Measurements from ENCODE around the gene P3R3URF. TPM values are rescaled to one million over a fixed set of nuclear protein-coding genes. Genes with fewer than 3 reads are reported as not detected.

The P3R3URF gene
- total and polyA plus RNA-seq, 4 donors, result not detected

DNA sequence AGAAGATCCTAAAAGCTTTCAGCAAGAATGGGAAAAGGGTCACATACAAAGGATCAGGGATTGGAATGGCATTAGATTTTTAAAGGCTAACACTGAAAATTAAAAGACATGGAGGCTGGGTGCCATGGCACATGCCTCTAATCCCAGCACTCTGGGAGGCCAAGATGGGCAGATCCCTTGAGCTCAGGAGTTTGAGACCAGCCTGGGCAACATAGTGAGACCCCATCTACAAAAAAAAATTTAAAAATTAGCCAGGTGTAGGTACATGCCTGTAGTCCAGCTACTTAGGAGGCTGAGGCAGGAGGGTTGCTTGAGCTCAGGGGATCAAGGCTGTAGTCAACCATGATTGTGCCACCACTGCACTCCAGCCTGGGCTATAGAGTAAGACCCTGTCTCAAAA is 39.2 kb upstream of the P3R3URF start:
- DNase-seq (no peak), ATAC-seq (ENCODE audit: low FRiP score) (no peak)
- H3K36me3 ChIP-seq (ENCODE audit: control insufficient read depth in 1 of 2, insufficient read depth in 2 of 2, low read length in 1 of 2), result peaks cover 0 to 3% of the 10 kb centered on the region in 2 donors
- H3K4me1 ChIP-seq (ENCODE audit: control insufficient read depth in 1 of 2, insufficient read depth in 2 of 2, low read length in 2 of 2), result no peaks in the 10 kb centered on the region
- no peaks in the 10 kb centered on the region for H3K9me3 ChIP-seq (ENCODE audit: control insufficient read depth, low read length)
- H3K27ac ChIP-seq (ENCODE audit: low read depth in 1 of 2, low read length in 2 of 2), result no peak overlapping the region
- no peak overlapping the region for H3K4me3 ChIP-seq (ENCODE audit: low read length in 2 of 2)
- no peaks in the 10 kb centered on the region for H3K27me3 ChIP-seq (ENCODE audit: control insufficient read depth in 1 of 2, insufficient read depth in 2 of 2, low read length in 1 of 2)
- intact Hi-C loops (cut with DNase I), result no loop called here

DNA sequence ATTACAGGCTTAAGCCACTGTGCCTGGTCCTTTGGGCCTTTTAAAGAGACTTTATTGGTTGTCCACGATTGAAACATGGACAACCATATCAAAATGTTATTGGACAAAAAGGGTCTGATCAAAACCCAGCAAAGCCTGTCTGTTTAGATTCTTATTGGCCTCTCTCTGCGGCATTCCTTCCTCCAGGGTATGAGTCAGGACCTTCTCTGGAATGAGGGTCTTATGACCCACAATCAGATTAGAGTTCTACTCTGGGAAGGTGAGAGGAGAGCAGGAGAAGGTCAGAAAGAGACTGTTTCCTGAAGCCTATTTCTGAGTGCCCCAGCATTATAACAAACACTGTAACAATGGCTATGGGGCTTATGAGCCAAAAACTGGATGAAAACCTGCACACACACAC is 34.8 kb upstream of the P3R3URF start:
- no peak for ATAC-seq (ENCODE audit: low FRiP score)
- WGBS, 2 donors, result 78% methylated on average over 2 of the region's 2 CpGs
- intact Hi-C loops (cut with DNase I), result no loop called here

DNA sequence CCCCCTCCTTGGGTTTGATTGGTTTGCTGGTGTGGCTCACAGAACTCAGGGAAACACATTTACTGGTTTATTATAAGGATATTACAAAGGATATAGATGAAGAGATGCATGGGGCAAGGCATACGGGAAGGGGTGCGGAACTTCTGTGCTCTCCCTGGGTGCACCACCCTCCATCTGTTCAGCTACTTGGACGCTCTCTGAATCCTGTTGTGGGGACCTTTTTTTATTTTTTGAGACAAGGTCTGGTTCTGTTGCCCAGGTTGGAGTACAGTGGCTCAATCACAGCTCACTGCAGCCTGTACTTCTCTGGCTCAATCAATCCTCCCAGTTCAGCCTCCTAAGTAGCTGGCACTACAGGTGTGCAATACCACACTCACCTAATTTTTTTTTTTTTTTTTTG is 34.3 kb upstream of the P3R3URF start:
- Histone ChIP-seq H3K4me1 (ENCODE audit: control insufficient read depth in 1 of 2, insufficient read depth in 2 of 2, low read length in 2 of 2) (no peaks in the 10 kb centered on the region), H3K4me3 (ENCODE audit: low read length in 2 of 2) (no peak overlapping the region), H3K27me3 (ENCODE audit: control insufficient read depth in 1 of 2, insufficient read depth in 2 of 2, low read length in 1 of 2) (no peaks in the 10 kb centered on the region), H3K27ac (ENCODE audit: low read depth in 1 of 2, low read length in 2 of 2) (no peak overlapping the region), H3K36me3 (ENCODE audit: control insufficient read depth in 1 of 2, insufficient read depth in 2 of 2, low read length in 1 of 2) (no peaks in the 10 kb centered on the region), H3K9me3 (ENCODE audit: control insufficient read depth, low read length) (no peaks in the 10 kb centered on the region)
- intact Hi-C loops (cut with DNase I), result no loop called here
- 92 to 93% methylated on average over 3 of the region's 3 CpGs for WGBS, 2 donors
- DNase-seq, result no peak
- ATAC-seq (ENCODE audit: low FRiP score), result no peak

More for the DNA sequence above, 34.8 kb upstream of the P3R3URF start:
- no peak for DNase-seq
- H3K36me3 ChIP-seq (ENCODE audit: control insufficient read depth in 1 of 2, insufficient read depth in 2 of 2, low read length in 1 of 2), result no peaks in the 10 kb centered on the region
- H3K4me3 ChIP-seq (ENCODE audit: low read length in 2 of 2), result no peak overlapping the region
- H3K27me3 ChIP-seq (ENCODE audit: control insufficient read depth in 1 of 2, insufficient read depth in 2 of 2, low read length in 1 of 2), result no peaks in the 10 kb centered on the region
- H3K27ac ChIP-seq (ENCODE audit: low read depth in 1 of 2, low read length in 2 of 2), result no peak overlapping the region
- H3K4me1 ChIP-seq (ENCODE audit: control insufficient read depth in 1 of 2, insufficient read depth in 2 of 2, low read length in 2 of 2), result no peaks in the 10 kb centered on the region
- no peaks in the 10 kb centered on the region for H3K9me3 ChIP-seq (ENCODE audit: control insufficient read depth, low read length)

DNA sequence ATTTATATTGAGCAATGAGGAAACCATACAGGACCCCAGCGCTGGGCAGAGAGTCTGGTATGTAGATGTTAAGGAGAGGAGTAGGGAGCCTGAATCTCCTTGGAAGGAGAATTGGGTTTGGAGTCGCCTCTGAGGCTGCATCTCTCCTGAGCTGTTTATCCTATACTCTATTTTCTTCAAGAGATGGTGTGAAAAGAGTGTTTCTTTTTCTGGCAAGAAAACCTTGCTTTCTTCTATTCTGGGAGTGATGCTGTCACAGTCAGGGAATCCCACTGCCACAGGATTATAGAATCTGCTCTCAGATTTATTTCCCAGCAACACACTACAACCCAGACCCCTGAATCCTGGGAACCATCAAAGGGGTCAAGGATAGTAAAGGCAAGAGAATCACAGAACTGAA is 30.1 kb upstream of the P3R3URF start:
- peak overlapping the region in 1 of 2 donors; percentile 41 for H3K27ac ChIP-seq (ENCODE audit: low read depth in 1 of 2, low read length in 2 of 2)

DNA sequence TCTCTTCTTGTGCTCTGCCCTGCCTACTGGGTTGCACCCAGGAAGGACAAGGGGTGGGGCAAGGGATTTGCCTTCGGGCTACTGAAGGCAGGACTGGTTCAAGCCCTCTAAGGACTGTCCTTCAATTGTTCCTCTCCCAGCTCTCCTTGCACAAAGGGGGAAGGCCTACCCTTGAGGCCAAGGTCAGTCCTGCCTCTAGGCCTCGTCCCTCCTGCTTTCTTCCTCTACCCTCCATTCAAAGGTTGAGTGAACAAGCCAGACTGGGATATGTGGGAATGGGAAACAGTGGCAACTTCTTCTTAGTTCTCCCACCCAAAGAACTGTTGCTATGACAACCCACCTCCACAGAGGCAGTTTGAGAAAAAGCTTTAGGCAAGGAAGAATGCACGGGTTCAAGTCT is 29.5 kb upstream of the P3R3URF start:
- 9 to 17% methylated on average over 3 of the region's 3 CpGs for WGBS, 2 donors
- no peaks in the 10 kb centered on the region for H3K9me3 ChIP-seq (ENCODE audit: control insufficient read depth, low read length)
- H3K27ac ChIP-seq (ENCODE audit: low read depth in 1 of 2, low read length in 2 of 2), result peak overlapping the region in 1 of 2 donors; percentile 48
- ATAC-seq (ENCODE audit: low FRiP score) (no peak), DNase-seq (no peak)
- H3K36me3 ChIP-seq (ENCODE audit: control insufficient read depth in 1 of 2, insufficient read depth in 2 of 2, low read length in 1 of 2), result no peaks in the 10 kb centered on the region
- no peak overlapping the region for H3K4me3 ChIP-seq (ENCODE audit: low read length in 2 of 2)
- no peaks in the 10 kb centered on the region for H3K4me1 ChIP-seq (ENCODE audit: control insufficient read depth in 1 of 2, insufficient read depth in 2 of 2, low read length in 2 of 2)
- no peaks in the 10 kb centered on the region for H3K27me3 ChIP-seq (ENCODE audit: control insufficient read depth in 1 of 2, insufficient read depth in 2 of 2, low read length in 1 of 2)
- intact Hi-C loops (cut with DNase I), result no loop called here

More for the DNA sequence above, 30.1 kb upstream of the P3R3URF start:
- DNase-seq (no peak), ATAC-seq (ENCODE audit: low FRiP score) (no peak)
- no peaks in the 10 kb centered on the region for H3K27me3 ChIP-seq (ENCODE audit: control insufficient read depth in 1 of 2, insufficient read depth in 2 of 2, low read length in 1 of 2)
- no peaks in the 10 kb centered on the region for H3K4me1 ChIP-seq (ENCODE audit: control insufficient read depth in 1 of 2, insufficient read depth in 2 of 2, low read length in 2 of 2)
- 49 to 55% methylated on average over 2 of the region's 2 CpGs for WGBS, 2 donors
- no peaks in the 10 kb centered on the region for H3K36me3 ChIP-seq (ENCODE audit: control insufficient read depth in 1 of 2, insufficient read depth in 2 of 2, low read length in 1 of 2)
- no peaks in the 10 kb centered on the region for H3K9me3 ChIP-seq (ENCODE audit: control insufficient read depth, low read length)
- H3K4me3 ChIP-seq (ENCODE audit: low read length in 2 of 2), result no peak overlapping the region
- intact Hi-C loops (cut with DNase I), result no loop called here

DNA sequence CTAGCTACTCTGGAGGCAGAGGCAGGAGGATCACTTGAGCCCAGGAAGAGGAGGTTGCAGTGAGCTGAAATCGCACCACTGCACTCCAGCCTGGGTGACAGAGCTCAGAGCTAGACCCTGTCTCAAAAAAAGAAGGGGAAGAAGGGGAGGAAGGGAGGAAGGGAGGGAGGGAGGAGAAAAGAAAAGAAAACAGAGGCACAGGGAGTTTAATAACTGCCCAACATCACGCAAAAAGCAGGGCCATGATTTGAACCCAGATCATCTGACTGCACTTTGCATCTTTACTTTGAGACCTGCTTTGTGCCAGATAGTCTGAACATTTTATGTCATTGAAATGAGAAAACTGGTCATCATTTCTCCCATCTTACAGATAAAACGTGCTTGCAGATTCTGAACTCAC is 28.9 kb upstream of the P3R3URF start:
- Histone ChIP-seq H3K27ac (ENCODE audit: low read depth in 1 of 2, low read length in 2 of 2) (peak overlapping the region in 1 of 2 donors; percentile 22), H3K9me3 (ENCODE audit: control insufficient read depth, low read length) (no peaks in the 10 kb centered on the region), H3K4me3 (ENCODE audit: low read length in 2 of 2) (no peak overlapping the region), H3K27me3 (ENCODE audit: control insufficient read depth in 1 of 2, insufficient read depth in 2 of 2, low read length in 1 of 2) (no peaks in the 10 kb centered on the region), H3K36me3 (ENCODE audit: control insufficient read depth in 1 of 2, insufficient read depth in 2 of 2, low read length in 1 of 2) (no peaks in the 10 kb centered on the region), H3K4me1 (ENCODE audit: control insufficient read depth in 1 of 2, insufficient read depth in 2 of 2, low read length in 2 of 2) (no peaks in the 10 kb centered on the region)
- ATAC-seq (ENCODE audit: low FRiP score) (no peak), DNase-seq (no peak)
- intact Hi-C loops (cut with DNase I), result no loop called here
- 46 to 54% methylated on average over 3 of the region's 3 CpGs for WGBS, 2 donors

DNA sequence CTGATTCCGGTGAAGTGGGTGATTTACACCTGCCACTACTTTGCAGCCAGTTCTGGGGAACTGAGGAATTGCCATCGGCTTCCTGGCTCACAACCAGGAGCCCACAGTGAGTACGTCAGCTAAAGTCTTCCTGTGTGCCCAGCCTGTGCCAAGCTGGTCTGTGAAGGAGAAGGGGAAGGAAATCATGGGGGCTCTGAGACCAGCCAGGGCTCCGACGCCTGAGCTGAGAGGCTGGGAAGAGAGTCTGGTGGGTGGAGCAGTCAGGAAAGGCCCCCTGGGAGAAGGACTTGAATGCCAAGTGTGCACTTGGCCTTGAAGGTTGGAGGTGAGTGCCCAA is 28.1 kb upstream of the P3R3URF start:
- peak overlapping the region in 1 of 2 donors; percentile 25 for H3K27ac ChIP-seq (ENCODE audit: low read depth in 1 of 2, low read length in 2 of 2)
- H3K9me3 ChIP-seq (ENCODE audit: control insufficient read depth, low read length), result no peaks in the 10 kb centered on the region
- no peaks in the 10 kb centered on the region for H3K36me3 ChIP-seq (ENCODE audit: control insufficient read depth in 1 of 2, insufficient read depth in 2 of 2, low read length in 1 of 2)
- peak; percentile 59 to 78 for DNase-seq
- H3K4me1 ChIP-seq (ENCODE audit: control insufficient read depth in 1 of 2, insufficient read depth in 2 of 2, low read length in 2 of 2), result no peaks in the 10 kb centered on the region
- intact Hi-C loops (cut with DNase I), result no loop called here
- peak overlapping the region; percentile 7 to 75 for H3K4me3 ChIP-seq (ENCODE audit: low read length in 2 of 2)
- no peaks in the 10 kb centered on the region for H3K27me3 ChIP-seq (ENCODE audit: control insufficient read depth in 1 of 2, insufficient read depth in 2 of 2, low read length in 1 of 2)
- WGBS, 2 donors, result 0 to 2% methylated on average over 5 of the region's 5 CpGs
- ATAC-seq (ENCODE audit: low FRiP score), result peak; percentile 58

DNA sequence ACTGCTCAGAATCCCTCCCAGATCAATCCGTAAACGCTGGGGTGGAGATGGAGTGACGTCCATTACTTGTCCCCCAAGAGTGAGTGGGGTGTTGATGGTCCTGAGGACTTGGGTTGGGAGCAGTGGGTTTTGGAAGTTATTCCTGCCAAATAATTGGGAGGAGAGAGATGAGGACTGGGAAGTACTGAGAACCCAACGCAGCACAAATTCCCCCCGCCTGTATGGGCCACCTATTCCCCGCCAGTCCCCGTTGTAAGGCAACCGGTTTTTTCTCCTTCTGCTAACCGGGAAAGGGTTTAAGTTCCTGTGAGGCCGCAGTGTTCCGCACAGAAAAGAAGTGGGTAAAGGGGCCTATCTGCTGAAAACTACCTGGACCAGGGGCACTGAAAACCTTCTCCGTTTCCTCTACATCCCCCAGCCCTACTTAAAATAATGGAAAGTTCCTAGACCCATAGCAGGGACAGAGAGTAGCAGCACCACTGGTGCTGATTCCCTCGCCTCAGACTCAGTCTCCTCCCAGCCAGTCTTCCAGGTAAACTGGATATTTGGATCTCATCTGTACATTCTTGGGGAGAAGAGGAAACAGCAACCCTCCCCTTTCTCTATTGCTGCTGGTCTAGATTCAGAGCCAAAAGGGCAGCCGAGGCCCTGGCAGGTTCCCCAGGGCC is 27.6 kb upstream of the P3R3URF start:
- ATAC-seq (ENCODE audit: low FRiP score) (peak; percentile 33), DNase-seq (no peak)
- Histone ChIP-seq H3K4me3 (ENCODE audit: low read length in 2 of 2) (peak overlapping the region; percentile 7 to 75), H3K36me3 (ENCODE audit: control insufficient read depth in 1 of 2, insufficient read depth in 2 of 2, low read length in 1 of 2) (no peaks in the 10 kb centered on the region), H3K27ac (ENCODE audit: low read depth in 1 of 2, low read length in 2 of 2) (peak overlapping the region; percentile 28 to 61), H3K27me3 (ENCODE audit: control insufficient read depth in 1 of 2, insufficient read depth in 2 of 2, low read length in 1 of 2) (no peaks in the 10 kb centered on the region), H3K4me1 (ENCODE audit: control insufficient read depth in 1 of 2, insufficient read depth in 2 of 2, low read length in 2 of 2) (no peaks in the 10 kb centered on the region), H3K9me3 (ENCODE audit: control insufficient read depth, low read length) (no peaks in the 10 kb centered on the region)
- intact Hi-C loops (cut with DNase I), result no loop called here
- 2 to 5% methylated on average over 14 of the region's 14 CpGs for WGBS, 2 donors

DNA sequence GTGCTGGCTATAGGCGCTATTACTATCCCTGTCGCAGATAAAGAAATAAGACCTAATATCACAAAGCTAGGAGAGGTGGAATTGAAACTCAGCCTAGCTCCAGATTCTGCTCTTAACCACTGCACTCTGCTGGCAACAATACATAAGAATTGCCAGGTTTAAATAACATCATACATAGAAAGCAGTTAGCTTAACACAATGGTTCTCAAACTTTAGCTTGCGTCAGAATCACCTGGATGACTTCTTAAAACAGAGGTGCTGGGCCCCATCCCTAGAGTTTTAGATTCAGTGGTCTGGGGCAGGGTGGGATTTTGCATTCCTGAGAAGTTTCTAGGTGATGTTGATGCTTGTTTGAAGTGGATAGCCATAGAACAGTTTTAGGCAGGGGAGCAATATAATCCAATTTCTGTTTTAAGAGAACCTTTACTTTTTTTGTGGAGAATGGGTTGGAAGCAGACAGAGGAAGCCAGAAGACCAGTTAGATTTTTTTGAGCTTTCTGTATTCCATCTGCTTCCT is 23.0 kb upstream of the P3R3URF start:
- no peaks in the 10 kb centered on the region for H3K9me3 ChIP-seq (ENCODE audit: control insufficient read depth, low read length)
- H3K4me3 ChIP-seq (ENCODE audit: low read length in 2 of 2), result no peak overlapping the region
- peaks cover 0 to 7% of the 10 kb centered on the region in 2 donors for H3K4me1 ChIP-seq (ENCODE audit: control insufficient read depth in 1 of 2, insufficient read depth in 2 of 2, low read length in 2 of 2)
- no peak overlapping the region for H3K27ac ChIP-seq (ENCODE audit: low read depth in 1 of 2, low read length in 2 of 2)
- DNase-seq (no peak), ATAC-seq (ENCODE audit: low FRiP score) (no peak)
- WGBS, 2 donors, result 70 to 72% methylated on average over 3 of the region's 3 CpGs
- H3K36me3 ChIP-seq (ENCODE audit: control insufficient read depth in 1 of 2, insufficient read depth in 2 of 2, low read length in 1 of 2), result no peaks in the 10 kb centered on the region
- H3K27me3 ChIP-seq (ENCODE audit: control insufficient read depth in 1 of 2, insufficient read depth in 2 of 2, low read length in 1 of 2), result no peaks in the 10 kb centered on the region
- intact Hi-C loops (cut with DNase I), result loop anchor here in 1 of 2 donors (2.0 kb wide), 1 partner anchor 16 kb away; no protein-coding TSS in a partner anchor
